HG02610 (cell line): ENCODE results near the gene NANOS3.
A peak's percentile ranks its signal among the peaks of the same experiment; 100 is the strongest.

ENCODE experiments used
- ATAC-seq: cut with Tn5 transposase; IDR thresholded peaks from one replicate; pipeline ENCODE4 v1.9.1; 2021; ENCODE audit warnings: mild to moderate bottlenecking, moderate library complexity; ENCODE audit not compliant: unreplicated experiment

NANOS3 gene

DNA sequence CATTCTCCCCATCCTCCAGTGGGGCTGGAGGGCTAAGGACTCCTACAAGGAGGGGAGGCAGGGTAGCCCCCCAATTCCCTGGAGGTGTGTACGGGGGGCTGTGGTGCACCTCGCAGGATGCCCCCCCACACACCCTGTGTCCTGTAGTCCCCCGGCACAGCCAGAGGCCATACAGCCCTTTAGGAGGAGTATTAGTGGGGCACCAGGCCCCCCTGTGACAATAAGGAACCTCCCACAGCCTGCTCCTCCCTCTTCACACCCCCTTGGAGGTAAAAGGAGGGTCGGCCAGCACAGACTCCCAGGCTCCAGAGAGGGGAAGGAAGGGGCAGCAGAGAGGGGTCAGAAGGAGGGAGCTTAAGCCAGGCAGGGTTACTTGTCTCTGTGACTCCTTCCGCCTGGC lies at the start of gene NANOS3:
Gene NANOS3 (plus strand): TSS at position 301 of the 400 bp plus-strand sequence. CDS start 115 bp downstream, outside the sequence.
- no peak for ATAC-seq

DNA sequence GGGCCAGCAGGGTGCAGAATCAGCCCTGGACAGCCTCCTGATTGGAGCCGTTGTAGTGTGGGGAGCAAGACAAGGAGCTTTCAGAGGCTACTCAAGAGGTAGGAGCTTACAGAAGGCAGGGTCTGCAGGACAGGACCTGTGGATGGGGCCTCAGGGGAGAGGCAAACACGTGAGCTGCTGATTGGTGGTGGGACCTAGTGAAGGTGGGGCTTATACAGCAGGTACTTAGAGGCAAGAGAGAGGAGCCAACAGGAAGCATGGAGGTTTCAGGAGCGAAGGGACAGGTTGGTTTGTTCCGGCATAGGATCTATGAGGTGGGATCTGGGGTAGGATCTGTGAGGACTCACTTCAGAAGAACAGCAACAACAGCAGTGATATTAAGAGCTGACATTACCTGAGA lies 49.3 kb upstream of the NANOS3 start:
- no peak for ATAC-seq

GRCh38 chr19:13830114-13830740 lies 46.7 kb upstream of the NANOS3 start:
- no peak for ATAC-seq

DNA sequence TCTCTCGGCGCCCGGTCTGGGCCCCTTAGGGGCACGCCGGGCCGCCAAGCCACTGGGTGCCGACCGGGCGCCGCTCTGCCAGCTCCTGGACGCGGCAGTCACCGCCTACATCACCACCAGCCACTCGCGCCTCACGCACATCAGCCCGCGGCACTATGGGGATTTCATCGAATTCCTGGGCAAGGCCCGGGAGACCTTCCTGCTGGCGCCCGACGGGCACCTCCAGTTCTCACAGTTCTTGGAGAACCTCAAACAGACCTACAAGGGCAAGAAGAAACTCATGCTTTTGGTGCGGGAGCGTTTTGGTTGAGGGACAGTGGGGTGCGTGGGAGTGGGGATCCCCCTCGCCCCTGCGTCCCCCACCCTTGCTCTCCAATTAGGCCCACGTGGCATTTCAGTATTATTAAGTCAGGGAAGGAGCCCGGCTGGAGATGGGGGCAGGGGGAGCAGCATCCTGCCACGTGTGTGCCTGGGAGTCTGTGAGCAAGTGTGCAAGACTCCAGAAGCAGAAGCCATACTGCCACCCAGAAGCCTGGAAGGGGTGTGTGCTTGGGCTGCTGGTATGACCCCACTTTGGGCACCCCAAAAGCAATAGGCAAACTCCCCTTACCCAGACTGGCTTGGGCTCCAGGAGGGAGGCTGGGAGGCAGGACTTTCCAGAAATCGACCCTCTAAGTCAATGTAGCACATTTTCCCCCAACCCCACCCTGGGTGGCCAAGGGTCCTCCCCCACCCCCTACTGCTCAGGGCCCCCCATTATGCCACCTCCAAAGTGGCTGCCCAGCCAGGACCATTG lies 46.0 kb upstream of the NANOS3 start:
- no peak for ATAC-seq

GRCh38 chr19:13831537-13832467 lies 45.1 kb upstream of the NANOS3 start:
- no peak for ATAC-seq

DNA sequence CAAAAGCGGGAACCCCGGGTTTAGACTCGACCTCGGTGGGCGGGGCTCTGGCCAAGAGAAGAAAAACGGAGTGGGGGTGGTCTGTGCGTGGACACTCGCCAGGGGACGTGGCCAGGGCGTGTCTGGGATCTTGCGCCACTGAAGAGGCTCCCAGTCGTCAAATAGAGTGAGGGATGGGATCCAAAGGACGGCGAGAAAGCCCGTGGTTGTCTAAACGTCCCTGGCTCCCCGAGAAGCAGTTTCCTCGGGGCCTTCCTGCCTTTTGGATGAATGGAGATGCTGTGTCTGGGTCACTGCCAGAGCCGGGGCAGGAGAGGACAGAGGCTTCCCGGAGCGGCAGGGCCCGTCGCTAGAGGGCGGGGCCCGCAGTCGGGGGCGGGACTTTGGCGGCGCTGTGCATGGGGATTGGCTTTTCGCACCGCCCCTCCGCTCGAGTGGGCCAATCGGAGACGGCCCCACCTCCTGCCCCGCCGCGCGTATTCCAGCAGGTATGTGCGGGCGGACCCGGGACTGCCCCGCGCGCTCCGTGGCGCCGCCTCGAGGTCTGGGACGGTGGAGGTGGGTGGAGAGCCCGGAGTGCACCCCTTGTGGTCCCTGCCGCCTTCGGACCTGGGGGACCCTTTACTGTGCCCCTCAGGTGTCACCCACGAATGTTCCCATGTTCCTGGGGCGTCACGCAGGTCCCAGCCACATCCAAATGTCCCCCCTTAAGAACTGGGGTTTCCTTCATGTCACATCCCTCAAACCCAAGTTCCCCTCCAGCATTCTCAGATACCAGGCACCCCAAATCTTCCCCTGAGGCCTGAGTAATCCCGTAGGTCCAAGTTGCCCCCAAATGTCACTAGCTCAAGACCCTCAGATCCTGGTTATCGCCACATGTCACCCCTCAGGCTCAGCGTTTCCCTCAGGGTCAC lies 43.3 kb upstream of the NANOS3 start:
- peak; percentile 83 for ATAC-seq

DNA sequence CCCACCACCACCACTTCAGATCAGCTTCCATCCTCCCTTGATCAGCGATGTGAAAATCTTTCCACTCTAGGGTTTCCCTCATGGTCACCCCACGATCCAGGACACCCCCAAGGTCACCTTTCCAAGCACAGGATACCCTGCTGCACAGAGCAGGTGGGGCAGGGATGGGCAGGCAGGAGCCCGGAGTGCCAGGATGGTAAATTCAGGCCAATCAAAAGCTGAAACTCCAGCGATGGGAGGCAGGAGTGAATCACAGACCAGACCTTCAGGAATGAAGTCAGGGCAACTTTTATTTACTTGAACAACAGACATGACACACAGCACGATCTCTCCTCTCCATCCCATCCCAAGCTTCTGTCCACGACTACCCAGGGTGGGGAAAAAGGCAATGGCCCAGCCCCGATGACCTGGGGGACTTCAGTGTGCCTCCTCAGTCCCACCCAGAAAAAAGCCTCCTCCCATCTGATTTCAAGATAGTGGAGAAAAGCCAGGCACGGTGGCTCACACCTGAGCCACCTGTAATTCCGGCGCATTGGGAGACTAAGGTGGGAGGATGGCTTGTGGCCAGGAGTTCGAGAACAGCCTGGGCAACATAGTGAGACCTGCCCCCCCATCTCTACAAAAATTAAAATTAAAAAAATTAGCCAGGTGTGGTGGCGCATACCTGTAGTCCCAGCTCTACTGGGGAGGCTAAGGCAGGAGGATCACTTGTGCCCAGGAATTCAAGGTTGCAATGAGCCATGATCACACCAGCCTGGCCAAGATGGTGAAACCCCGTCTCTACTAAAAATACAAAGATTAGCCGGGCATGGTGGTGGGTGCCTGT lies 42.5 kb upstream of the NANOS3 start:
- no peak for ATAC-seq

- no peak for ATAC-seq
These were observed 40.9 kb upstream of the NANOS3 start for GRCh38 chr19:13835791-13836723.

DNA sequence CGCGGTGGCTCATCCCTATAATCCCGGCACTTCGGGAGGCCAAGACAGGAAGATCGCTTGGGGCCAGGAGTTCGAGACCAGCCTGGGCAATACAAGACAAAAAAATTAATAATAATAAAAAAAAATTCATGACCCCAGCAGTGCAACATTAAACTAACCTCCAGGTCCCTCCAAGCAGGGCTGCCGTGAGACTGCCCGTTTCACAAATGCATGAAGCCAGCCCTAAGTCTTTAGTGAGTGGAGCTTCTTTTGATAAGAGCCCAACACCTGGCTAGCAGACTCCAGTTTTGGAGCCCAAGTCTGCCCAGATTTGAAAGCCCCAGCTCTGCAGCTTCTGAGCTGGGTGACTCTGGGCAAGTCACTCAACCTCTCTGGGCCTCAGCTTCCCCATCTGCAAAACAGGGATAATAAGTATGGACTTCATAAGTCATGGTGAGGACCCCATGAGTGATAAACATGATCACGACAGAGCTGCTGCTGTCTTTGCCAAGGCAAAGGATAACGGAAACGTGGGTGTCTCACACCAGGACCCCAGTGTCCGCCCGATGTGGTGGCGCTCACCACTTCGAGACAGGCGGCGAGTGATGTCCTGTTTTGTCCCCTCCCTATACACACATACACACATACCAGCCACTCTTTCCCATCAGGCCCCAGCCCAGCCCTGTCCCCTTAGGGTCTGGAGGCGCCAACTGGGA lies 38.4 kb upstream of the NANOS3 start:
- ATAC-seq, result no peak

GRCh38 chr19:13839130-13839937 lies 37.6 kb upstream of the NANOS3 start:
- ATAC-seq, result peak; percentile 42

DNA sequence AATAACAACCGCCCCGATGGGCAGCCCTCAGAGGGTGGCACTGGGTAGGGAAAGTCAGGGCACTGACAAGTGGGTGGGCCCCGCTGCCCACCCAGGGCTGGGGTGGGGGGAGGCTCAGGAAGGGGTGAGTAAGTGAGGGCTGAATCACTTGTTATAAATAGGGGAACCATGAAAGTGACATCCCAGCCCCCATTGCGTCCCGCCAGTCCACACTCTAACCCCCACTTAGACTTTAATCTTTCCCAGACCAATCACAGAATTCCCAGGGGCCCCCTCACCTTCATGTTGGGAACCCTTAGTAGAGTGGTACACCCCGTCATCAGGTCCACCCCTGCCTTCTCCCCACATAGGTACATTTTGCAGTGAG lies 37.0 kb upstream of the NANOS3 start:
- no peak for ATAC-seq

DNA sequence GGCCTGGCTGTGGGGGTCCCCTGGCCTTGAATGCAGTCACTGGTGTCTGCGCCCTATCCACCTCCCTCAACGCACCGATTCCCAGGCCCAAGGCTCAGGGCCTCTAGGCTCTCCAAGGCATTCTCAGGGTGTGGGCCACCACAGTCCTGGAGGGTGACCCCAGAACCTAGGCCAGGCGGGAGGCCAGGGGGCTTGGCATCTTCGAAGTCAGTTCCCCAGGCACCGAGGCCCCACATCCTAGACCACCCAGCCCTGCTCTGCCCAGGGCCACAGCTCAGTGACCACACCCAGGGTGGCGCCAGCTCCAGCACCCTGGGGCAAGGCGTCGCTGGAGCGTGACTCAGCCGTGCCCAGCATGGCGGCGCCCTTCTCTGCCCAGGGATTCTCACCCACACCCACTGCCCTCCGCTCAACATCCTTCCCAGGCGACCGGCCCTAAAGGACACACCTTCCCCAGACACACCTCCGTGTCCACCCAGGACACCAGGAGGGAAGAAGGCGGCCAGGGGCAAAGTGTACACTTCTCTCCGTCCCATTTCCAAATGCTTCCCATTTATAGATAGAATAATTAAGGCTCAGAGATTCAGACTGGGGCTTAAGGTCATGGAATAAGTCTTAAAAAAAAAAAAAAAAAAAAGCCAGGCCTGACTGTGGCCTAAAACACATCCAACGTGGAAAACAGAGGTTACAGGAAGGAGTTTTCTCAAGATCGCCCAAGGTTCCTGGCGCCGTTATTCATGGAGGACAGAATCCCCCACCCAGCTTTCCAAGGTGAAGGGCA lies 36.4 kb upstream of the NANOS3 start:
- no peak for ATAC-seq

- ATAC-seq, result no peak
These were observed 35.6 kb upstream of the NANOS3 start for GRCh38 chr19:13841086-13841961.

GRCh38 chr19:13841962-13842290 lies 35.0 kb upstream of the NANOS3 start:
- no peak for ATAC-seq

GRCh38 chr19:13842291-13843103 lies 34.4 kb upstream of the NANOS3 start:
- ATAC-seq, result no peak
